ENCODE measurements around the gene MCM3. TPM values are rescaled to one million over a fixed set of nuclear protein-coding genes. Genes with fewer than 3 reads are reported as not detected.

MCM3 gene
- total RNA-seq, 4 donors from 2014 or later: 21.8 to 120 (median 64.7) TPM

- TF ChIP-seq POLR2A (IDR thresholded peaks at IDR 0.05): no peak
- TF ChIP-seq, protein P1, sequence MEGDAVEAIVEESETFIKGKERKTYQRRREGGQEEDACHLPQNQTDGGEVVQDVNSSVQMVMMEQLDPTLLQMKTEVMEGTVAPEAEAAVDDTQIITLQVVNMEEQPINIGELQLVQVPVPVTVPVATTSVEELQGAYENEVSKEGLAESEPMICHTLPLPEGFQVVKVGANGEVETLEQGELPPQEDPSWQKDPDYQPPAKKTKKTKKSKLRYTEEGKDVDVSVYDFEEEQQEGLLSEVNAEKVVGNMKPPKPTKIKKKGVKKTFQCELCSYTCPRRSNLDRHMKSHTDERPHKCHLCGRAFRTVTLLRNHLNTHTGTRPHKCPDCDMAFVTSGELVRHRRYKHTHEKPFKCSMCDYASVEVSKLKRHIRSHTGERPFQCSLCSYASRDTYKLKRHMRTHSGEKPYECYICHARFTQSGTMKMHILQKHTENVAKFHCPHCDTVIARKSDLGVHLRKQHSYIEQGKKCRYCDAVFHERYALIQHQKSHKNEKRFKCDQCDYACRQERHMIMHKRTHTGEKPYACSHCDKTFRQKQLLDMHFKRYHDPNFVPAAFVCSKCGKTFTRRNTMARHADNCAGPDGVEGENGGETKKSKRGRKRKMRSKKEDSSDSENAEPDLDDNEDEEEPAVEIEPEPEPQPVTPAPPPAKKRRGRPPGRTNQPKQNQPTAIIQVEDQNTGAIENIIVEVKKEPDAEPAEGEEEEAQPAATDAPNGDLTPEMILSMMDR (IDR thresholded peaks at IDR 0.05): no peak
- H3K27ac ChIP-seq: no peak overlapping the region
- H3K4me3 ChIP-seq: no peak overlapping the region
- no peaks in the 10 kb centered on the region for H3K9me3 ChIP-seq
- no peaks in the 10 kb centered on the region for H3K27me3 ChIP-seq
- H3K4me1 ChIP-seq: no peaks in the 10 kb centered on the region
- intact Hi-C loops (cut with DNase I; ENCODE audit: low total_unique reads): no loop called here
- no peak for DNase-seq
- no peaks in the 10 kb centered on the region for H3K36me3 ChIP-seq
Observed at GRCh38 chr6:52301326-52301725, 16.8 kb upstream of the MCM3 start.

GRCh38 chr6:52300489-52300931 lies 16.0 kb upstream of the MCM3 start:
- no peaks in the 10 kb centered on the region for H3K36me3 ChIP-seq
- no peaks in the 10 kb centered on the region for H3K4me1 ChIP-seq
- no peak overlapping the region for H3K4me3 ChIP-seq
- intact Hi-C loops (cut with DNase I; ENCODE audit: low total_unique reads): no loop called here
- no peaks in the 10 kb centered on the region for H3K9me3 ChIP-seq
- no peak overlapping the region for H3K27ac ChIP-seq
- TF ChIP-seq, protein P1 (IDR thresholded peaks at IDR 0.05): no peak
- TF ChIP-seq POLR2A (IDR thresholded peaks at IDR 0.05): no peak
- H3K27me3 ChIP-seq: no peaks in the 10 kb centered on the region
- DNase-seq: no peak

GRCh38 chr6:52299653-52300052 lies 15.1 kb upstream of the MCM3 start:
- Histone ChIP-seq H3K9me3 (no peaks in the 10 kb centered on the region), H3K27ac (no peak overlapping the region), H3K4me3 (no peak overlapping the region), H3K4me1 (no peaks in the 10 kb centered on the region), H3K27me3 (no peaks in the 10 kb centered on the region), H3K36me3 (no peaks in the 10 kb centered on the region)
- no peak for DNase-seq
- intact Hi-C loops (cut with DNase I; ENCODE audit: low total_unique reads): no loop called here
- no peak for TF ChIP-seq POLR2A (IDR thresholded peaks at IDR 0.05)
- TF ChIP-seq, protein P1 (IDR thresholded peaks at IDR 0.05): no peak

- Histone ChIP-seq H3K4me3 (no peak overlapping the region), H3K27ac (no peak overlapping the region), H3K9me3 (no peaks in the 10 kb centered on the region), H3K36me3 (no peaks in the 10 kb centered on the region), H3K4me1 (no peaks in the 10 kb centered on the region), H3K27me3 (no peaks in the 10 kb centered on the region)
- no peak for DNase-seq
- intact Hi-C loops (cut with DNase I; ENCODE audit: low total_unique reads): no loop called here
- no peak for TF ChIP-seq POLR2A (IDR thresholded peaks at IDR 0.05)
- TF ChIP-seq, protein P1 (IDR thresholded peaks at IDR 0.05): no peak
Observed at GRCh38 chr6:52297433-52297832, 12.9 kb upstream of the MCM3 start.

GRCh38 chr6:52293067-52293466 lies 8.5 kb upstream of the MCM3 start:
- no peaks in the 10 kb centered on the region for H3K36me3 ChIP-seq
- H3K27me3 ChIP-seq: no peaks in the 10 kb centered on the region
- no peaks in the 10 kb centered on the region for H3K4me1 ChIP-seq
- H3K27ac ChIP-seq: no peak overlapping the region
- no peaks in the 10 kb centered on the region for H3K9me3 ChIP-seq
- intact Hi-C loops (cut with DNase I; ENCODE audit: low total_unique reads): no loop called here
- no peak for TF ChIP-seq POLR2A (IDR thresholded peaks at IDR 0.05)
- TF ChIP-seq, protein P1 (IDR thresholded peaks at IDR 0.05): no peak
- no peak overlapping the region for H3K4me3 ChIP-seq
- DNase-seq: no peak

Measured in uterus (tissue), 4 donors.